GM19025 (cell line): ENCODE results near the gene EDARADD.
"Not testable (repeated sequence)": the region's sequence is repeated elsewhere in the genome, so short reads cannot be mapped to it uniquely, and the experiment has no call there.

Source experiments
- ATAC-seq: cut with Tn5 transposase; IDR thresholded peaks from one replicate; pipeline ENCODE4 v1.9.1; 2021; ENCODE audit warnings: mild to moderate bottlenecking, low read depth, moderate library complexity; ENCODE audit not compliant: unreplicated experiment

Gene EDARADD

GRCh38 chr1:236426215-236426614, 32.1 kb downstream of the EDARADD start:
- no peak for ATAC-seq

GRCh38 chr1:236429715-236430274, 35.7 kb downstream of the EDARADD start:
- no peak for ATAC-seq

GRCh38 chr1:236433819-236434315, 39.8 kb downstream of the EDARADD start:
- no peak for ATAC-seq

GRCh38 chr1:236438614-236439013, 44.5 kb downstream of the EDARADD start:
- ATAC-seq, result no peak

GRCh38 chr1:236440373-236440772, 46.3 kb downstream of the EDARADD start:
- no peak for ATAC-seq

GRCh38 chr1:236450779-236451178, 56.7 kb downstream of the EDARADD start:
- no peak for ATAC-seq

GRCh38 chr1:236451796-236452373, 57.8 kb downstream of the EDARADD start:
- no peak for ATAC-seq

GRCh38 chr1:236455243-236455642, 61.2 kb downstream of the EDARADD start:
- ATAC-seq, result no peak

- ATAC-seq, result no peak
Measured at GRCh38 chr1:236457775-236458174, 63.7 kb downstream of the EDARADD start.

GRCh38 chr1:236458996-236459395, 64.9 kb downstream of the EDARADD start:
- no peak for ATAC-seq

GRCh38 chr1:236460103-236460502, 66.0 kb downstream of the EDARADD start:
- ATAC-seq, result no peak

- ATAC-seq, result not testable (repeated sequence)
Measured at GRCh38 chr1:236464197-236464596, 70.1 kb downstream of the EDARADD start.

GRCh38 chr1:236465231-236465958, 71.3 kb downstream of the EDARADD start:
- peak; percentile 11 for ATAC-seq

GRCh38 chr1:236465959-236466303, 71.8 kb downstream of the EDARADD start:
- ATAC-seq, result peak; percentile 68

- no peak for ATAC-seq
Measured at GRCh38 chr1:236467327-236467641, 73.2 kb downstream of the EDARADD start.

GRCh38 chr1:236468625-236469024, 74.5 kb downstream of the EDARADD start:
- no peak for ATAC-seq

GRCh38 chr1:236469466-236469865, 75.4 kb downstream of the EDARADD start:
- ATAC-seq, result no peak

- ATAC-seq, result no peak
Measured at GRCh38 chr1:236471096-236471495, 77.0 kb downstream of the EDARADD start.

- no peak for ATAC-seq
Measured at GRCh38 chr1:236471653-236472052, 77.6 kb downstream of the EDARADD start.

- no peak for ATAC-seq
Measured at GRCh38 chr1:236472850-236473788, 79.0 kb downstream of the EDARADD start.

GRCh38 chr1:236476019-236476418, 81.9 kb downstream of the EDARADD start:
- ATAC-seq, result no peak
